Measurements from ENCODE around the gene ZBTB16. TPM values are rescaled to one million over a fixed set of nuclear protein-coding genes. Genes with fewer than 3 reads are reported as not detected.
A peak's percentile ranks its signal among the peaks of the same experiment; 100 is the strongest.

ZBTB16 gene
- polyA plus RNA-seq, 3 donors: 4.1 to 12.3 (median 8.3) TPM

GRCh38 chr11:114155116-114155515, 95.6 kb downstream of the ZBTB16 start:
- Histone ChIP-seq H2AFZ (ENCODE audit: insufficient read depth, low read depth, low read length, poor library complexity, severe bottlenecking) (peak overlapping the region; percentile 60), H3K4me2 (replicated peaks; ENCODE audit: extremely low read depth, low read length, poor library complexity, severe bottlenecking) (peak overlapping the region; percentile 38), H3K4me3 (replicated peaks in 1 of 3; ENCODE audit: low read depth in 2 of 3, low read length in 3 of 3) (peak overlapping the region in 1 of 3 experiments; percentile 34), H3K9ac (ENCODE audit: insufficient read depth, low read length, poor library complexity, severe bottlenecking) (peak overlapping the region; percentile 22), H3K36me3 (replicated peaks in 1 of 2; ENCODE audit: control insufficient read depth in 1 of 2, insufficient read depth in 2 of 2, low read length in 2 of 2) (no peaks in the 10 kb centered on the region), H3K4me1 (ENCODE audit: control insufficient read depth in 1 of 2, insufficient read depth in 2 of 2, low read length in 2 of 2) (peaks cover 66 to 78% of the 10 kb centered on the region in 2 donors), H3K27me3 (ENCODE audit: control insufficient read depth in 2 of 2, insufficient read depth in 2 of 2, low read length in 2 of 2) (no peaks in the 10 kb centered on the region), H3K9me3 (replicated peaks in 1 of 2; ENCODE audit: control insufficient read depth in 1 of 2, insufficient read depth in 1 of 2, low read length in 2 of 2) (no peaks in the 10 kb centered on the region), H3K79me2 (ENCODE audit: insufficient read depth, low read length) (peaks cover 2% of the 10 kb centered on the region), H3K27ac (ENCODE audit: low read depth in 1 of 2, low read length in 2 of 2) (peak overlapping the region; percentile 85), H4K20me1 (ENCODE audit: insufficient read depth, low read length) (no peaks in the 10 kb centered on the region)
- H3K27me3 Mint-ChIP-seq (ENCODE audit: low read depth in 3 of 3): no peaks in the 10 kb centered on the region
- H3K4me3 Mint-ChIP-seq: peak overlapping the region in 1 of 2 donors; percentile 46
- intact Hi-C loops (cut with micrococcal nuclease): no loop called here
- TF ChIP-seq CTCF (IDR thresholded peaks at IDR 0.05): no peak
- peaks cover 86% of the 10 kb centered on the region for H3K4me1 Mint-ChIP-seq
- H3K27ac Mint-ChIP-seq: peak overlapping the region; percentile 86 to 96 (median 92)
- no peak for DNase-seq
- H3K36me3 Mint-ChIP-seq: peaks cover 18 to 33% of the 10 kb centered on the region in 2 donors
- 93% methylated on average over 13 of the region's 15 CpGs for WGBS (ENCODE audit: insufficient coverage)
- no peaks in the 10 kb centered on the region for H3K9me3 Mint-ChIP-seq

- Histone ChIP-seq H4K20me1 (ENCODE audit: insufficient read depth, low read length) (no peaks in the 10 kb centered on the region), H3K36me3 (replicated peaks in 1 of 2; ENCODE audit: control insufficient read depth in 1 of 2, insufficient read depth in 2 of 2, low read length in 2 of 2) (no peaks in the 10 kb centered on the region), H3K4me3 (replicated peaks in 1 of 3; ENCODE audit: low read depth in 2 of 3, low read length in 3 of 3) (no peak overlapping the region), H2AFZ (ENCODE audit: insufficient read depth, low read depth, low read length, poor library complexity, severe bottlenecking) (no peak overlapping the region), H3K79me2 (ENCODE audit: insufficient read depth, low read length) (peaks cover 2% of the 10 kb centered on the region), H3K4me1 (ENCODE audit: control insufficient read depth in 1 of 2, insufficient read depth in 2 of 2, low read length in 2 of 2) (peaks cover 77 to 88% of the 10 kb centered on the region in 2 donors), H3K9ac (ENCODE audit: insufficient read depth, low read length, poor library complexity, severe bottlenecking) (no peak overlapping the region), H3K9me3 (replicated peaks in 1 of 2; ENCODE audit: control insufficient read depth in 1 of 2, insufficient read depth in 1 of 2, low read length in 2 of 2) (no peaks in the 10 kb centered on the region), H3K4me2 (replicated peaks; ENCODE audit: extremely low read depth, low read length, poor library complexity, severe bottlenecking) (no peak overlapping the region), H3K27ac (ENCODE audit: low read depth in 1 of 2, low read length in 2 of 2) (peak overlapping the region in 1 of 2 donors; percentile 85), H3K27me3 (ENCODE audit: control insufficient read depth in 2 of 2, insufficient read depth in 2 of 2, low read length in 2 of 2) (no peaks in the 10 kb centered on the region)
- H3K9me3 Mint-ChIP-seq: peaks cover 0 to 5% (median 0%) of the 10 kb centered on the region in 7 donors
- peak overlapping the region; percentile 30 to 92 (median 81) for H3K27ac Mint-ChIP-seq
- H3K27me3 Mint-ChIP-seq (ENCODE audit: low read depth in 3 of 3): no peaks in the 10 kb centered on the region
- DNase-seq: no peak
- H3K4me1 Mint-ChIP-seq: peaks cover 91% of the 10 kb centered on the region
- intact Hi-C loops (cut with micrococcal nuclease): no loop called here
- TF ChIP-seq CTCF (IDR thresholded peaks at IDR 0.05): no peak
- H3K36me3 Mint-ChIP-seq: peaks cover 18 to 28% of the 10 kb centered on the region in 2 donors
- H3K4me3 Mint-ChIP-seq: no peak overlapping the region
- WGBS (ENCODE audit: insufficient coverage): 97% methylated on average over 13 of the region's 13 CpGs
Observed at GRCh38 chr11:114156131-114156581, 96.6 kb downstream of the ZBTB16 start.
